Natural killer cell (primary cell): ENCODE measurements around the gene TRAK1. TPM values are rescaled to one million over a fixed set of nuclear protein-coding genes. Genes with fewer than 3 reads are reported as not detected.

ENCODE experiments used
- ATAC-seq, 3 donors: fragments of 150-1000 bp in 2 of 3; fragments of 200-7000 bp in 1 of 3; cut with Tn5 transposase; 1 replicate in 1 of 3; 2 replicates in 2 of 3; pipeline ENCODE4 v1.10.0; 2021; ENCODE audit warnings: mild to moderate bottlenecking in 2 of 3, moderate library complexity in 2 of 3
- DNase-seq, 2 donors: peaks; one replicate each; pipeline versions ENCODE4 v3.0.0 to v3.0.0-alpha.2; 2013 to 2021; ENCODE audit warnings: mixed read lengths in 1 of 2
- H3K27ac ChIP-seq: one replicate; pipeline ENCODE4 v1.5.1; 2013; ENCODE audit warnings: mild to moderate bottlenecking, low read length
- H3K27me3 ChIP-seq: one replicate; pipeline ENCODE4 v1.6.1; 2013; ENCODE audit warnings: low read length; ENCODE audit not compliant: control insufficient read depth, insufficient read depth
- H3K36me3 ChIP-seq: one replicate; pipeline ENCODE4 v1.6.1; 2013; ENCODE audit warnings: low read length; ENCODE audit not compliant: control insufficient read depth, insufficient read depth
- H3K4me1 ChIP-seq: one replicate; pipeline ENCODE4 v1.6.1; 2013; ENCODE audit warnings: low read length; ENCODE audit not compliant: control insufficient read depth, insufficient read depth
- H3K4me3 ChIP-seq: one replicate; pipeline ENCODE4 v1.5.1; 2013; ENCODE audit warnings: low read length
- H3K9me3 ChIP-seq: one replicate; pipeline ENCODE4 v1.6.1; 2013; ENCODE audit warnings: low read length; ENCODE audit not compliant: control insufficient read depth, insufficient read depth
- H3K27ac Mint-ChIP-seq, 2 donors: one replicate each; pipeline ENCODE4 v1.8.0; 2022; ENCODE audit warnings: mild to moderate bottlenecking in 2 of 2, mixed read lengths in 2 of 2, moderate library complexity in 1 of 2
- H3K27me3 Mint-ChIP-seq, 2 donors: one replicate each; pipeline ENCODE4 v1.8.0; 2022; ENCODE audit warnings: low read depth in 2 of 2, mixed read lengths in 2 of 2
- H3K36me3 Mint-ChIP-seq: one replicate; pipeline ENCODE4 v1.8.0; 2022; ENCODE audit warnings: mixed read lengths
- H3K4me1 Mint-ChIP-seq, 2 donors: one replicate each; pipeline ENCODE4 v1.8.0; 2022; ENCODE audit warnings: mixed read lengths in 2 of 2
- H3K4me3 Mint-ChIP-seq: one replicate; pipeline ENCODE4 v1.8.0; 2022; ENCODE audit warnings: mild to moderate bottlenecking, moderate library complexity, mixed read lengths
- H3K9me3 Mint-ChIP-seq, 2 donors: one replicate each; pipeline ENCODE4 v1.8.0; 2022; ENCODE audit warnings: mixed read lengths in 2 of 2
- CTCF ChIP-seq: fragments of 200-600 bp; IDR thresholded peaks from one replicate; pipeline ENCODE4 v1.8.0; 2022; ENCODE audit warnings: antibody characterized with exemption
- WGBS: methylation state at CpG from one replicate; pipeline ENCODE4 v1.1.7; 2013; ENCODE audit warnings: missing lambda C conversion rate; ENCODE audit not compliant: insufficient coverage; 5-methylcytosine and 5-hydroxymethylcytosine counted together
- intact Hi-C: fragments of 100-400 bp; cut with micrococcal nuclease; formaldehyde crosslinking; loops from one replicate; pipeline ENCODE4 v1.14.2; 2022
- total RNA-seq, 4 donors: library from RNA; stranded (reverse); fragments of 120-200 nt in 1 of 4; gene quantifications; one replicate each; pipeline versions ENCODE4 v1.2.3 to v1.2.4, GENCODE V29; 2013 to 2022

Gene TRAK1
- total RNA-seq, 3 donors from 2014 or later (not counting 1 experiment from before 2014, with no cell fraction given): 30.7 to 31.8 (median 31.8) TPM

GRCh38 chr3:42110631-42111030 is 19.5 kb downstream of the TRAK1 start:
- no peak for TF ChIP-seq CTCF
- Histone ChIP-seq H3K27me3 (no peaks in the 10 kb centered on the region), H3K4me1 (peaks cover 5% of the 10 kb centered on the region), H3K36me3 (peaks cover 2% of the 10 kb centered on the region), H3K27ac (no peak overlapping the region), H3K9me3 (no peaks in the 10 kb centered on the region), H3K4me3 (no peak overlapping the region)
- WGBS: 91% methylated on average over 3 of the region's 3 CpGs
- Mint-ChIP-seq H3K36me3 (no peaks in the 10 kb centered on the region), H3K27ac (no peak overlapping the region), H3K4me3 (no peak overlapping the region), H3K4me1 (peaks cover 0 to 15% of the 10 kb centered on the region in 2 donors), H3K9me3 (no peaks in the 10 kb centered on the region), H3K27me3 (no peaks in the 10 kb centered on the region)
- ATAC-seq (no peak), DNase-seq (no peak)
- intact Hi-C loops: no loop called here

- Histone ChIP-seq H3K36me3 (no peaks in the 10 kb centered on the region), H3K27ac (no peak overlapping the region), H3K27me3 (no peaks in the 10 kb centered on the region), H3K4me1 (peaks cover 6% of the 10 kb centered on the region), H3K9me3 (no peaks in the 10 kb centered on the region), H3K4me3 (no peak overlapping the region)
- 22% methylated on average over 3 of the region's 4 CpGs for WGBS
- H3K36me3 Mint-ChIP-seq: no peaks in the 10 kb centered on the region
- H3K27me3 Mint-ChIP-seq: no peaks in the 10 kb centered on the region
- no peak for ATAC-seq
- no peak overlapping the region for H3K4me3 Mint-ChIP-seq
- H3K4me1 Mint-ChIP-seq: peaks cover 9 to 32% of the 10 kb centered on the region in 2 donors
- no peaks in the 10 kb centered on the region for H3K9me3 Mint-ChIP-seq
- no peak for DNase-seq
- H3K27ac Mint-ChIP-seq: no peak overlapping the region
- no peak for TF ChIP-seq CTCF
- intact Hi-C loops: no loop called here
Measured at GRCh38 chr3:42114130-42114725, 23.1 kb downstream of the TRAK1 start.

DNA sequence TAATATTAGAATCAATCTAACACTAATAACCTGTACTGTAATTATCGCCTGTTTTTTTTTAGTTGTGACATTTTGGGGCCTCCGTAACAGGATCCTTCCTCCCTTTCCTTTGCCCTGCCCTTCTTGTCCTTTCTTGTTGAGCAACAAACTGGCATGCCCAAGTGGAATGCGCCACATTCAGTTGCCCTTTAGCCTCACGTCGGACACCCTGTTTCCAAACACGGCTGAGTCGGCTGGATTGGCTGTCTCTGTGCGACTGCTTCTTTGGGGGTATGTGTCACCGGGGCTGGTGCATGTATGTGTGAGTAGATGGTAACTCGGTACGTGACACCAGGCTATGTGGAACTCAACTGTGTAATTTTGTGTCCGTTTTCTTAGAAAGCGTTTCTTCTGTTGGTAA is 24.1 kb downstream of the TRAK1 start:
- ATAC-seq: no peak
- Mint-ChIP-seq H3K27me3 (no peaks in the 10 kb centered on the region), H3K9me3 (no peaks in the 10 kb centered on the region), H3K4me1 (peaks cover 19 to 41% of the 10 kb centered on the region in 2 donors), H3K4me3 (no peak overlapping the region), H3K27ac (no peak overlapping the region), H3K36me3 (no peaks in the 10 kb centered on the region)
- intact Hi-C loops: loop anchor here (5.0 kb wide), 1 partner anchor 327 kb away; no protein-coding TSS in a partner anchor
- Histone ChIP-seq H3K27me3 (no peaks in the 10 kb centered on the region), H3K36me3 (no peaks in the 10 kb centered on the region), H3K4me1 (peaks cover 7% of the 10 kb centered on the region), H3K27ac (no peak overlapping the region), H3K9me3 (no peaks in the 10 kb centered on the region), H3K4me3 (no peak overlapping the region)
- TF ChIP-seq CTCF: no peak
- no peak for DNase-seq
- 68% methylated on average over 13 of the region's 13 CpGs for WGBS

DNA sequence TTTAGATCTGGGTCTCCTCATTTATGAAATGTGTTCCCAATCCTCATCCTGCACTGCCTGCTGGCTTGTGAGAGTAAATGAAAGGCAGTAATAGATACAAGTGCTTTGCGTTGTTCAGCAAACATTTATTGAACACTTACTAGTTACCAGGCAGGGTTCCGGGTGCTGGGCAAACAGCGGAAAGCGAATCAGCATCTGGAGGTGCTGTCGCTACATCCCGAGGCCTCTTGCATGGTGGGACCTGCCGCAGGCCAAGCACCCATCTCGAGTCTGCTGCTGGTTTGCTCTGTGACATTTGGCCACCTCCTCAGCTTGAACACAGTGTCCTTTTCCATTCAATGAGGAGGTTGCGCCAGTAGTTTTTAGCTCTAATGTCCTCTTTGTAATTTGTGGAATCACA is 24.8 kb downstream of the TRAK1 start:
- ATAC-seq: no peak

More for the DNA sequence above, 24.8 kb downstream of the TRAK1 start:
- Mint-ChIP-seq H3K27me3 (no peaks in the 10 kb centered on the region), H3K36me3 (no peaks in the 10 kb centered on the region), H3K4me1 (peaks cover 26 to 48% of the 10 kb centered on the region in 2 donors), H3K9me3 (no peaks in the 10 kb centered on the region), H3K4me3 (no peak overlapping the region), H3K27ac (no peak overlapping the region)
- WGBS: 97% methylated on average over 9 of the region's 9 CpGs
- Histone ChIP-seq H3K9me3 (no peaks in the 10 kb centered on the region), H3K4me1 (peaks cover 11% of the 10 kb centered on the region), H3K4me3 (no peak overlapping the region), H3K36me3 (no peaks in the 10 kb centered on the region), H3K27me3 (no peaks in the 10 kb centered on the region), H3K27ac (no peak overlapping the region)
- DNase-seq: no peak
- no peak for TF ChIP-seq CTCF
- intact Hi-C loops: loop anchor here (5.0 kb wide), 1 partner anchor 326 kb away; no protein-coding TSS in a partner anchor
